ENCODE measurements around the gene GAPDHS. TPM values are rescaled to one million over a fixed set of nuclear protein-coding genes. Genes with fewer than 3 reads are reported as not detected.

The GAPDHS gene
- total and polyA plus RNA-seq, 2 of the 4 experiments (the other 2 are of a cell fraction): not detected

DNA sequence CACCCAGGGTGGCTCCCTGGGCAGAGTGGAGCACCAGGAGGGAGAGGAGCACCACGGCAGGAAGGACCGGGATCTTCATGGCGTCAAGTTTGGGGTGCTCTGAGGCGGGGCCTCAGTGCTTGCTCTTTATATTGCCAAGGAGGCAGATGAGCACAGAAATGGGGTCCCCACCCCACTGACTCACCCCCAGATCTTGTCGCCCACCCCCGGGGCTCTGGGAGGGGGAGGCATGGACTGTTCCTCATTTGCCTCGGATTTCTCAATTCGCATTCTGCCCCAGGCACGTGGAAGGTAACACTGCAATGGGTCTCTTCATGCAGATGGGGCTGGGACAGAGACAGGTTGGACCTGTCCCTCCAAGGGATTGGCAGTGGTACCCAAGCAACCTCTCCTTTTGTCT, 42.9 kb upstream of the GAPDHS start, which contains the start of gene KRTDAP:
KRTDAP (minus strand) TSS at position 101 of the 400 bp plus-strand sequence; CDS start at position 79, 22 bp downstream.
- no peaks in the 10 kb centered on the region for H3K79me1 ChIP-seq (ENCODE audit: low read depth in 1 of 2, low read length in 2 of 2)
- no peak within 1 kb of the TSS for H3K27ac ChIP-seq (ENCODE audit: insufficient read depth, low read length)
- dilution Hi-C loops (cut with HindIII; ENCODE audit: low sequenced_read_pairs, unreplicated experiment): no loop called here
- no peaks in the 10 kb centered on the region for H3K9me1 ChIP-seq (ENCODE audit: insufficient read depth, low read length)
- peaks cover 44% of the 10 kb centered on the region for H3K27me3 ChIP-seq (ENCODE audit: control insufficient read depth, insufficient read depth, low read length)
- H3K36me3 ChIP-seq (ENCODE audit: control insufficient read depth, insufficient read depth, low read length): no peaks in the 10 kb centered on the region
- H2AFZ ChIP-seq (replicated peaks; ENCODE audit: low read length, poor library complexity): no peak within 1 kb of the TSS
- no peak within 1 kb of the TSS for H3K4me2 ChIP-seq (ENCODE audit: low read depth, low read length)
- WGBS, 2 experiments (ENCODE audit: extremely low coverage in 2 of 2, insufficient read length in 1 of 2): no CpG with 5 or more reads among the region's 9 CpGs
- no peak within 1 kb of the TSS for H2BK120ac ChIP-seq (ENCODE audit: low read depth, low read length)
- H4K91ac ChIP-seq (ENCODE audit: insufficient read depth, low read depth, low read length): no peak within 1 kb of the TSS
- no peak within 1 kb of the TSS for H4K8ac ChIP-seq (ENCODE audit: low read depth in 2 of 2, low read length in 2 of 2)
- no peak within 1 kb of the TSS for H2BK20ac ChIP-seq (ENCODE audit: low read depth, low read length)
- no TSS peak for BruUV-seq (replicated peaks)
- H4K5ac ChIP-seq (ENCODE audit: low read depth, low read length): no peak within 1 kb of the TSS
- H3K18ac ChIP-seq (ENCODE audit: low read depth, low read length): no peak within 1 kb of the TSS
- H2BK15ac ChIP-seq (ENCODE audit: low read depth, low read length): no peak within 1 kb of the TSS
- intact Hi-C loops (cut with micrococcal nuclease): no loop called here
- H3K9ac ChIP-seq (ENCODE audit: low read depth, low read length): no peak within 1 kb of the TSS
- no peak within 1 kb of the TSS for H2AK9ac ChIP-seq (replicated peaks; ENCODE audit: low read depth, low read length, poor library complexity)
- TF ChIP-seq, protein P1, sequence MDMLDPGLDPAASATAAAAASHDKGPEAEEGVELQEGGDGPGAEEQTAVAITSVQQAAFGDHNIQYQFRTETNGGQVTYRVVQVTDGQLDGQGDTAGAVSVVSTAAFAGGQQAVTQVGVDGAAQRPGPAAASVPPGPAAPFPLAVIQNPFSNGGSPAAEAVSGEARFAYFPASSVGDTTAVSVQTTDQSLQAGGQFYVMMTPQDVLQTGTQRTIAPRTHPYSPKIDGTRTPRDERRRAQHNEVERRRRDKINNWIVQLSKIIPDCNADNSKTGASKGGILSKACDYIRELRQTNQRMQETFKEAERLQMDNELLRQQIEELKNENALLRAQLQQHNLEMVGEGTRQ (IDR thresholded peaks at IDR 0.05; ENCODE audit: low read depth, low read length): no peak
- TF ChIP-seq MAZ (IDR thresholded peaks at IDR 0.05; ENCODE audit: borderline replicate concordance, low read depth, low read length) (no peak), CHD1 (IDR thresholded peaks at IDR 0.05; ENCODE audit: low read depth, low read length) (no peak), MXI1 (IDR thresholded peaks at IDR 0.05; ENCODE audit: borderline replicate concordance, low read depth, low read length) (no peak), RAD21 (IDR thresholded peaks at IDR 0.05; ENCODE audit: low read length) (no peak), NFE2L2 (IDR thresholded peaks at IDR 0.05; ENCODE audit: low read depth, low read length) (no peak), FOS (IDR thresholded peaks at IDR 0.05; ENCODE audit: low read depth, low read length) (no peak), RFX5 (IDR thresholded peaks at IDR 0.05; ENCODE audit: low read depth, low read length) (no peak), RCOR1 (IDR thresholded peaks at IDR 0.05; ENCODE audit: insufficient replicate concordance, low read length) (no peak), MAFK (IDR thresholded peaks at IDR 0.05; ENCODE audit: low read depth, low read length) (no peak), SMC3 (IDR thresholded peaks at IDR 0.05; ENCODE audit: low read depth, low read length) (no peak), POLR2A (IDR thresholded peaks at IDR 0.05; ENCODE audit: low read depth, low read length) (no peak), BHLHE40 (IDR thresholded peaks at IDR 0.05; ENCODE audit: low read depth, low read length) (no peak), CEBPB (IDR thresholded peaks at IDR 0.05; ENCODE audit: low read depth, low read length) (no peak)
- TF ChIP-seq, protein P2, sequence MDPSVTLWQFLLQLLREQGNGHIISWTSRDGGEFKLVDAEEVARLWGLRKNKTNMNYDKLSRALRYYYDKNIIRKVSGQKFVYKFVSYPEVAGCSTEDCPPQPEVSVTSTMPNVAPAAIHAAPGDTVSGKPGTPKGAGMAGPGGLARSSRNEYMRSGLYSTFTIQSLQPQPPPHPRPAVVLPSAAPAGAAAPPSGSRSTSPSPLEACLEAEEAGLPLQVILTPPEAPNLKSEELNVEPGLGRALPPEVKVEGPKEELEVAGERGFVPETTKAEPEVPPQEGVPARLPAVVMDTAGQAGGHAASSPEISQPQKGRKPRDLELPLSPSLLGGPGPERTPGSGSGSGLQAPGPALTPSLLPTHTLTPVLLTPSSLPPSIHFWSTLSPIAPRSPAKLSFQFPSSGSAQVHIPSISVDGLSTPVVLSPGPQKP (IDR thresholded peaks at IDR 0.05; ENCODE audit: borderline replicate concordance, low read depth, low read length): no peak
- TF ChIP-seq, protein P3, sequence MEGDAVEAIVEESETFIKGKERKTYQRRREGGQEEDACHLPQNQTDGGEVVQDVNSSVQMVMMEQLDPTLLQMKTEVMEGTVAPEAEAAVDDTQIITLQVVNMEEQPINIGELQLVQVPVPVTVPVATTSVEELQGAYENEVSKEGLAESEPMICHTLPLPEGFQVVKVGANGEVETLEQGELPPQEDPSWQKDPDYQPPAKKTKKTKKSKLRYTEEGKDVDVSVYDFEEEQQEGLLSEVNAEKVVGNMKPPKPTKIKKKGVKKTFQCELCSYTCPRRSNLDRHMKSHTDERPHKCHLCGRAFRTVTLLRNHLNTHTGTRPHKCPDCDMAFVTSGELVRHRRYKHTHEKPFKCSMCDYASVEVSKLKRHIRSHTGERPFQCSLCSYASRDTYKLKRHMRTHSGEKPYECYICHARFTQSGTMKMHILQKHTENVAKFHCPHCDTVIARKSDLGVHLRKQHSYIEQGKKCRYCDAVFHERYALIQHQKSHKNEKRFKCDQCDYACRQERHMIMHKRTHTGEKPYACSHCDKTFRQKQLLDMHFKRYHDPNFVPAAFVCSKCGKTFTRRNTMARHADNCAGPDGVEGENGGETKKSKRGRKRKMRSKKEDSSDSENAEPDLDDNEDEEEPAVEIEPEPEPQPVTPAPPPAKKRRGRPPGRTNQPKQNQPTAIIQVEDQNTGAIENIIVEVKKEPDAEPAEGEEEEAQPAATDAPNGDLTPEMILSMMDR (conservative IDR thresholded peaks at IDR 0.05; ENCODE audit: low read depth, low read length): no peak
- no peak within 1 kb of the TSS for H2AK5ac ChIP-seq (ENCODE audit: low read depth, low read length)
- H3K14ac ChIP-seq (replicated peaks; ENCODE audit: low read depth, low read length): no peak within 1 kb of the TSS; the same call in 1 of the 2 replicates
- DNase-seq (no peak), ATAC-seq (ENCODE audit: low read depth) (no peak)
- H2BK5ac ChIP-seq (ENCODE audit: low read depth, low read length, poor library complexity, severe bottlenecking): no peak within 1 kb of the TSS
- POLR2A ChIA-PET (ENCODE audit: unreplicated experiment): no interaction called here
- no peak within 1 kb of the TSS for H3K56ac ChIP-seq (ENCODE audit: extremely low read depth, insufficient read depth, low read length)
- H3K4ac ChIP-seq (ENCODE audit: low read depth, low read length): no peak within 1 kb of the TSS
- H3K4me3 ChIP-seq (ENCODE audit: insufficient read depth, low read depth, low read length): no peak within 1 kb of the TSS
- CTCF ChIA-PET: interaction anchor here (0.6 to 0.8 kb wide), 2 partner anchors 10 to 137 kb away, joined by 5 to 10 read pairs; no protein-coding TSS in a partner anchor
- H3K9me3 ChIP-seq (ENCODE audit: control insufficient read depth, insufficient read depth, low read length): no peaks in the 10 kb centered on the region
- H3K4me1 ChIP-seq (ENCODE audit: control insufficient read depth, insufficient read depth, low read length): no peaks in the 10 kb centered on the region
- H3K23ac ChIP-seq (ENCODE audit: low read depth, low read length): no peak within 1 kb of the TSS
- H4K20me1 ChIP-seq (ENCODE audit: insufficient read depth, low read length): no peaks in the 10 kb centered on the region
- in situ Hi-C loops (cut with MboI; ENCODE audit: low sequenced_read_pairs): no loop called here
